Erythroblast (primary cell): ENCODE results near the gene PDC.

Experiments used
- GATA1 ChIP-seq: IDR thresholded peaks from 2 replicates; pipeline ENCODE4 v1.6.1; 2011; ENCODE audit warnings: low read depth, mild to moderate bottlenecking, control low read depth, low read length, moderate library complexity
- POLR2A ChIP-seq: IDR thresholded peaks from 2 replicates; pipeline ENCODE4 v1.6.1; 2011; ENCODE audit warnings: mild to moderate bottlenecking, low read length

DNA sequence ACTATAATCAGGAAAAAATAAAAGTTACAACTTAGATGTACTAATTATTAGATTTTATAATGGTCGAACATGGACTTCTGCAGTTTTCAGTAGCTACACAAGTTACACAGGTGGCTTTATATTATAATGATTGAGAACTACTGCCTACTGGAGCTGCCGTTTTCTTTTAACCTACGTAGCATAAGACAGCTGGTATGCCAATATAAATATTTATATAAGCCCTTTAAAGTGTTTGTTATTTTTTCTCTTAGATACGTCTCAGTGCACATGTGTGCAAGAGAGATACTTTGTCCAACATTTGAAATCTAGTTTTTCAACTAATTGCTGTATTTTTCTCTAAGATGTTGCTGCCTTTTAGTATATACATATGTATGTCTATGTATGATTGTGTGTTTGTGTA is 42.4 kb downstream of the PDC start:
- TF ChIP-seq POLR2A (no peak), GATA1 (no peak)
